Measurements from ENCODE around the gene ABCG1. TPM values are rescaled to one million over a fixed set of nuclear protein-coding genes. Genes with fewer than 3 reads are reported as not detected.

The ABCG1 gene
- total RNA-seq, 1 donor from 2014 or later: 1.3 TPM

Other genes with a start within 250 kb of the ABCG1 start
- gene ZBTB21, start 208.8 kb upstream of the ABCG1 start, total RNA-seq: 18.3 and 20.5 TPM in 2 replicates
- 0.10 TPM in 1 of 2 replicates, not detected in the other for gene UMODL1, start 147.8 kb upstream of the ABCG1 start, total RNA-seq
- 0.84 TPM in 1 of 2 replicates, not detected in the other for gene TFF3, start 96.3 kb downstream of the ABCG1 start, total RNA-seq
- not detected in 2 replicates for gene TFF2, start 131.9 kb downstream of the ABCG1 start, total RNA-seq
- not detected in 2 replicates for gene TFF1, start 147.4 kb downstream of the ABCG1 start, total RNA-seq
- not detected in 2 replicates for gene TMPRSS3, start 176.9 kb downstream of the ABCG1 start, total RNA-seq
- gene UBASH3A, start 184.8 kb downstream of the ABCG1 start, total RNA-seq: not detected in 2 replicates

All from astrocyte (in vitro differentiated cells and primary cell).